OCI-LY7 (cell line): ENCODE data around the gene KRTAP3-3.

ENCODE experiments used
- CTCF ChIP-seq: fragments of 200-600 bp; sonication (generic); conservative IDR thresholded peaks from 2 replicates; pipeline ENCODE4 v1.5.1; 2014; ENCODE audit warnings: mild to moderate bottlenecking, antibody characterized with exemption, low read length, moderate library complexity, mixed read lengths
- EZH2phosphoT487 ChIP-seq: fragments of 200-600 bp; sonication (generic); IDR thresholded peaks from 2 replicates; pipeline ENCODE4 v1.6.1; 2018; ENCODE audit warnings: low read depth, borderline replicate concordance, mild to moderate bottlenecking, mixed run types, antibody characterized with exemption, low read length, moderate library complexity, mixed read lengths

- no peak for TF ChIP-seq CTCF
- no peak for TF ChIP-seq EZH2phosphoT487
Measured at GRCh38 chr17:40961591-40961990, 32.4 kb downstream of the KRTAP3-3 start.
